GM12801 (cell line): ENCODE data around the gene USP25.

Source experiments
- CTCF ChIP-seq: IDR thresholded peaks from one replicate; pipeline ENCODE4 v1.5.1; 2011; ENCODE audit warnings: control low read depth; ENCODE audit not compliant: insufficient read length; ENCODE audit errors: extremely low read depth

USP25 gene

GRCh38 chr21:15848634-15849560, 119.1 kb downstream of the USP25 start:
- no peak for TF ChIP-seq CTCF

GRCh38 chr21:15849927-15850326, 120.1 kb downstream of the USP25 start:
- TF ChIP-seq CTCF: no peak

GRCh38 chr21:15850645-15851044, 120.9 kb downstream of the USP25 start:
- TF ChIP-seq CTCF: no peak

GRCh38 chr21:15852146-15852545, 122.4 kb downstream of the USP25 start:
- TF ChIP-seq CTCF: no peak

GRCh38 chr21:15853126-15853525, 123.3 kb downstream of the USP25 start:
- TF ChIP-seq CTCF: no peak

GRCh38 chr21:15856813-15857212, 127.0 kb downstream of the USP25 start:
- no peak for TF ChIP-seq CTCF

GRCh38 chr21:15857740-15858139, 128.0 kb downstream of the USP25 start:
- no peak for TF ChIP-seq CTCF
